Measurements from ENCODE around the gene GID8. TPM values are rescaled to one million over a fixed set of nuclear protein-coding genes. Genes with fewer than 3 reads are reported as not detected.

GID8 gene
- total and polyA plus RNA-seq, 2 of the 4 experiments (the other 2 are of a cell fraction) = 21.5 to 33.9 TPM

DNA sequence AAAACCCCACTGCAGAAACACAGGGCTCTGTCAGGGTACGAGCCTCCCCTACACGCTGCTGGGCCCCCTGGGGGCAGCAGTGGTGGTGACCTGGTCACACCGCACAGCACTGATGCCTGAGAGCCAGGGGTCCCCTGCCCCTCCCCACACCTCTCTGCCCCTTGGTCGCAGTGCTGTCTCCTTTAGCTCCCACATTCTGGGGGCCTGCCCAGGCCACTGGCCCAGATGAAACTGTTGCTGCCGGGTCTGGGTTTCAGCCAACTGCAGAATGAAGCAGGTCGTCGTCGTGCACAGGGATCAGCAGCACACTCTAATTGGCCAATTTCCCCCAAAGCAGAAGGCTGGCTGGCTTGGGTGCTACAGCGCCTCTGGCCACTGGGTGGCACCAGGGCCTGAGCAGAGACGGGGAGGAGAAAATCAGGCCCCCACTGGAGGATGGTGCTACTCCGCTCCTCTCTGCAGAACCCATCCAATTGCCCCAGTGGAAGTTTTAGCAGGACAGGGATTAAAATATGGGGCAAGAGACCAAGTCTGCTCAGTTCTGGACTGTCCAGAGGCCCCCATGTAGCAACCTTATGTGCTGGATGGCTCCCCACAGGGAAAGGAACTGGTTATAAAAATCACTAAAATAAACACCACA is 37.8 kb upstream of the GID8 start:
- Histone ChIP-seq H2AK9ac (replicated peaks; ENCODE audit: low read depth, low read length, poor library complexity) (no peak overlapping the region), H3K27me3 (ENCODE audit: control insufficient read depth, insufficient read depth, low read length) (no peaks in the 10 kb centered on the region), H3K4ac (ENCODE audit: low read depth, low read length) (no peak overlapping the region), H3K79me1 (ENCODE audit: low read depth in 1 of 2, low read length in 2 of 2) (peaks cover 8 to 69% of the 10 kb centered on the region in 2 experiments; a peak in 3 of 4 replicates), H2BK20ac (ENCODE audit: low read depth, low read length) (no peak overlapping the region), H3K4me2 (ENCODE audit: low read depth, low read length) (0 out of 2 replicates have a peak overlapping the region, but pooled peaks have one; percentile 5), H3K36me3 (ENCODE audit: control insufficient read depth, insufficient read depth, low read length) (peaks cover 34% of the 10 kb centered on the region), H3K4me1 (ENCODE audit: control insufficient read depth, insufficient read depth, low read length) (peaks cover 26% of the 10 kb centered on the region), H2BK15ac (ENCODE audit: low read depth, low read length) (no peak overlapping the region), H2BK120ac (ENCODE audit: low read depth, low read length) (no peak overlapping the region), H3K56ac (ENCODE audit: extremely low read depth, insufficient read depth, low read length) (no peak overlapping the region), H3K27ac (ENCODE audit: insufficient read depth, low read length) (no peak overlapping the region), H3K4me3 (ENCODE audit: insufficient read depth, low read depth, low read length) (no peak overlapping the region), H3K23ac (ENCODE audit: low read depth, low read length) (no peak overlapping the region), H2BK5ac (ENCODE audit: low read depth, low read length, poor library complexity, severe bottlenecking) (no peak overlapping the region), H2AK5ac (ENCODE audit: low read depth, low read length) (no peak overlapping the region), H4K5ac (ENCODE audit: low read depth, low read length) (no peak overlapping the region), H3K9ac (ENCODE audit: low read depth, low read length) (no peak overlapping the region), H3K9me1 (ENCODE audit: insufficient read depth, low read length) (peaks cover 12% of the 10 kb centered on the region), H4K91ac (ENCODE audit: insufficient read depth, low read depth, low read length) (no peak overlapping the region), H3K9me3 (ENCODE audit: control insufficient read depth, insufficient read depth, low read length) (no peaks in the 10 kb centered on the region), H2AFZ (replicated peaks; ENCODE audit: low read length, poor library complexity) (peak overlapping the region; percentile 45), H4K8ac (ENCODE audit: low read depth in 2 of 2, low read length in 2 of 2) (no peak overlapping the region), H3K18ac (ENCODE audit: low read depth, low read length) (no peak overlapping the region), H4K20me1 (ENCODE audit: insufficient read depth, low read length) (peaks cover 38% of the 10 kb centered on the region), H3K14ac (replicated peaks; ENCODE audit: low read depth, low read length) (no peak overlapping the region)
- POLR2A ChIA-PET (ENCODE audit: unreplicated experiment) = no interaction called here
- ATAC-seq (ENCODE audit: low read depth) = peak; percentile 90
- intact Hi-C loops (cut with micrococcal nuclease) = loop anchor here (1.0 to 2.0 kb wide), 4 partner anchors 25 to 109 kb away; no protein-coding TSS in a partner anchor
- dilution Hi-C loops (cut with HindIII; ENCODE audit: low sequenced_read_pairs, unreplicated experiment) = no loop called here
- in situ Hi-C loops (cut with MboI; ENCODE audit: low sequenced_read_pairs) = no loop called here
- WGBS, 2 experiments (ENCODE audit: extremely low coverage in 2 of 2, insufficient read length in 1 of 2) = 0% methylated on average over 4 of the region's 11 CpGs; no CpG with 5 or more reads in 1 of the 2 experiments
- CTCF ChIA-PET = interaction anchor here (0.6 to 1.6 kb wide), 2 partner anchors 11 to 13 kb away, joined by 3 to 5 read pairs; no protein-coding TSS in a partner anchor
- DNase-seq = peak; percentile 64
- no TSS peak for BruUV-seq (replicated peaks)
- no peak for TF ChIP-seq RFX5 (IDR thresholded peaks at IDR 0.05; ENCODE audit: low read depth, low read length)
- TF ChIP-seq, protein P1, sequence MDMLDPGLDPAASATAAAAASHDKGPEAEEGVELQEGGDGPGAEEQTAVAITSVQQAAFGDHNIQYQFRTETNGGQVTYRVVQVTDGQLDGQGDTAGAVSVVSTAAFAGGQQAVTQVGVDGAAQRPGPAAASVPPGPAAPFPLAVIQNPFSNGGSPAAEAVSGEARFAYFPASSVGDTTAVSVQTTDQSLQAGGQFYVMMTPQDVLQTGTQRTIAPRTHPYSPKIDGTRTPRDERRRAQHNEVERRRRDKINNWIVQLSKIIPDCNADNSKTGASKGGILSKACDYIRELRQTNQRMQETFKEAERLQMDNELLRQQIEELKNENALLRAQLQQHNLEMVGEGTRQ (IDR thresholded peaks at IDR 0.05; ENCODE audit: low read depth, low read length) = no peak
- TF ChIP-seq BHLHE40 (IDR thresholded peaks at IDR 0.05; ENCODE audit: low read depth, low read length) = no peak
- TF ChIP-seq, protein P2, sequence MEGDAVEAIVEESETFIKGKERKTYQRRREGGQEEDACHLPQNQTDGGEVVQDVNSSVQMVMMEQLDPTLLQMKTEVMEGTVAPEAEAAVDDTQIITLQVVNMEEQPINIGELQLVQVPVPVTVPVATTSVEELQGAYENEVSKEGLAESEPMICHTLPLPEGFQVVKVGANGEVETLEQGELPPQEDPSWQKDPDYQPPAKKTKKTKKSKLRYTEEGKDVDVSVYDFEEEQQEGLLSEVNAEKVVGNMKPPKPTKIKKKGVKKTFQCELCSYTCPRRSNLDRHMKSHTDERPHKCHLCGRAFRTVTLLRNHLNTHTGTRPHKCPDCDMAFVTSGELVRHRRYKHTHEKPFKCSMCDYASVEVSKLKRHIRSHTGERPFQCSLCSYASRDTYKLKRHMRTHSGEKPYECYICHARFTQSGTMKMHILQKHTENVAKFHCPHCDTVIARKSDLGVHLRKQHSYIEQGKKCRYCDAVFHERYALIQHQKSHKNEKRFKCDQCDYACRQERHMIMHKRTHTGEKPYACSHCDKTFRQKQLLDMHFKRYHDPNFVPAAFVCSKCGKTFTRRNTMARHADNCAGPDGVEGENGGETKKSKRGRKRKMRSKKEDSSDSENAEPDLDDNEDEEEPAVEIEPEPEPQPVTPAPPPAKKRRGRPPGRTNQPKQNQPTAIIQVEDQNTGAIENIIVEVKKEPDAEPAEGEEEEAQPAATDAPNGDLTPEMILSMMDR (conservative IDR thresholded peaks at IDR 0.05; ENCODE audit: low read depth, low read length) = peak; percentile 89
- no peak for TF ChIP-seq CEBPB (IDR thresholded peaks at IDR 0.05; ENCODE audit: low read depth, low read length)
- TF ChIP-seq RAD21 (IDR thresholded peaks at IDR 0.05; ENCODE audit: low read length) = peak; percentile 83
- no peak for TF ChIP-seq NFE2L2 (IDR thresholded peaks at IDR 0.05; ENCODE audit: low read depth, low read length)
- TF ChIP-seq, protein P3, sequence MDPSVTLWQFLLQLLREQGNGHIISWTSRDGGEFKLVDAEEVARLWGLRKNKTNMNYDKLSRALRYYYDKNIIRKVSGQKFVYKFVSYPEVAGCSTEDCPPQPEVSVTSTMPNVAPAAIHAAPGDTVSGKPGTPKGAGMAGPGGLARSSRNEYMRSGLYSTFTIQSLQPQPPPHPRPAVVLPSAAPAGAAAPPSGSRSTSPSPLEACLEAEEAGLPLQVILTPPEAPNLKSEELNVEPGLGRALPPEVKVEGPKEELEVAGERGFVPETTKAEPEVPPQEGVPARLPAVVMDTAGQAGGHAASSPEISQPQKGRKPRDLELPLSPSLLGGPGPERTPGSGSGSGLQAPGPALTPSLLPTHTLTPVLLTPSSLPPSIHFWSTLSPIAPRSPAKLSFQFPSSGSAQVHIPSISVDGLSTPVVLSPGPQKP (IDR thresholded peaks at IDR 0.05; ENCODE audit: borderline replicate concordance, low read depth, low read length) = no peak
- TF ChIP-seq SMC3 (IDR thresholded peaks at IDR 0.05; ENCODE audit: low read depth, low read length) = peak; percentile 78
- TF ChIP-seq RCOR1 (IDR thresholded peaks at IDR 0.05; ENCODE audit: insufficient replicate concordance, low read length) = no peak
- no peak for TF ChIP-seq MXI1 (IDR thresholded peaks at IDR 0.05; ENCODE audit: borderline replicate concordance, low read depth, low read length)
- TF ChIP-seq MAZ (IDR thresholded peaks at IDR 0.05; ENCODE audit: borderline replicate concordance, low read depth, low read length) = peak; percentile 89; the same call in 1 of the 2 replicates
- no peak for TF ChIP-seq CHD1 (IDR thresholded peaks at IDR 0.05; ENCODE audit: low read depth, low read length)
- no peak for TF ChIP-seq FOS (IDR thresholded peaks at IDR 0.05; ENCODE audit: low read depth, low read length)
- TF ChIP-seq MAFK (IDR thresholded peaks at IDR 0.05; ENCODE audit: low read depth, low read length) = no peak

Data from IMR-90 (cell line).